ENCODE data around the gene ITPR2.

GRCh38 chr12:26684101-26684500 lies 148.9 kb downstream of the ITPR2 start:
- TF ChIP-seq CTCF (IDR thresholded peaks at IDR 0.05) (no peak), POLR2A (IDR thresholded peaks at IDR 0.05) (no peak)

All from lower leg skin (tissue), 3 donors.